Measurements from ENCODE around the gene ZSCAN10.

Gene ZSCAN10

GRCh38 chr16:3049921-3050481 is 49.1 kb downstream of the ZSCAN10 start:
- DNase-seq (ENCODE audit: low read depth in 3 of 3, low spot score in 1 of 3): no peak

DNA sequence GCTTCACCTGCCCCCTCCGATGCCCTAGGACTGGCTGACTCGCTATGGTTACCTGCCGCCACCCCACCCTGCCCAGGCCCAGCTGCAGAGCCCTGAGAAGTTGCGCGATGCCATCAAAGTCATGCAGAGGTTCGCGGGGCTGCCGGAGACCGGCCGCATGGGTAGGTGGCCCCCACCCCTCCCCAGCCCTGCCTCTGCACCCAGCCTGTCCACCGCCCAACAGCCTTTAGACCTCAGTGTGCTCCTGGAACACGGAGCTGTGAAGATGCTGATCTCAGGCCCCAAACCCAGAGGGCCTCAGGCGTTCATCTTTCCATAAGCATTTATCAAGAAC is 51.7 kb downstream of the ZSCAN10 start:
- DNase-seq (ENCODE audit: low read depth in 3 of 3, low spot score in 1 of 3): no peak

DNA sequence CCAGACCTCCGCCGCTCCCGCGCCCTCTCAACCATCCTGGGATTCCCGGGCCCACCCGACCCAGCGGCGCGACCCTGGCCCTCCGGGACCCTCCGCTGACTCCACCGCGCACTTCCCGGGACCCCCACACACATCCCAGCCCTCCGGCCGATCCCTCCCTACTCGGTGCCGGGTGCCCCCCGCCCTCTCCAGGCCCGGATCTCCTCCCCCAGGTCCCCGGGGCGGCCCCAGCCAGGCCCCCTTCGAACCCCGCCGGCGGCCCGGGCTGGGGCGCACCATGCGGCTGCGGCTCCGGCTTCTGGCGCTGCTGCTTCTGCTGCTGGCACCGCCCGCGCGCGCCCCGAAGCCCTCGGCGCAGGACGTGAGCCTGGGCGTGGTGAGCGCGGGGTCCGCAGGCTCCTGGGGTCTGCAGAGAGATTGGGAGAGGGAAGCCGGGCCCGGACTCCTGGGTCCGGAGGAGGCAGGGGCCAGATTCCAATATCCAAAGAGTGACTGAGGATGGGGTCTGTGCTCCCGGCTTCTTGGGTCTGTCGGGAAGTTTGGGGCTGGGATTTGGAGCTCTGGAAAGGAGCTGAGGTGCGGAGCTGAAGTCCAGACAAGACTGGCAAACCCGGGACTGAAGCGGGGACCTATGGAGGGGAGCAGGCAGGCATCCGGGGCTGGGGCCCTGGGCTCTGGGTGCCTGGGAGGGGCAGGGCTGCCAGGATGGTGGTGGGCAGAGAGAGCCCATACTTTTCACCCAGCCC is 52.3 kb downstream of the ZSCAN10 start:
- DNase-seq (ENCODE audit: low read depth in 3 of 3, low spot score in 1 of 3): no peak

DNA sequence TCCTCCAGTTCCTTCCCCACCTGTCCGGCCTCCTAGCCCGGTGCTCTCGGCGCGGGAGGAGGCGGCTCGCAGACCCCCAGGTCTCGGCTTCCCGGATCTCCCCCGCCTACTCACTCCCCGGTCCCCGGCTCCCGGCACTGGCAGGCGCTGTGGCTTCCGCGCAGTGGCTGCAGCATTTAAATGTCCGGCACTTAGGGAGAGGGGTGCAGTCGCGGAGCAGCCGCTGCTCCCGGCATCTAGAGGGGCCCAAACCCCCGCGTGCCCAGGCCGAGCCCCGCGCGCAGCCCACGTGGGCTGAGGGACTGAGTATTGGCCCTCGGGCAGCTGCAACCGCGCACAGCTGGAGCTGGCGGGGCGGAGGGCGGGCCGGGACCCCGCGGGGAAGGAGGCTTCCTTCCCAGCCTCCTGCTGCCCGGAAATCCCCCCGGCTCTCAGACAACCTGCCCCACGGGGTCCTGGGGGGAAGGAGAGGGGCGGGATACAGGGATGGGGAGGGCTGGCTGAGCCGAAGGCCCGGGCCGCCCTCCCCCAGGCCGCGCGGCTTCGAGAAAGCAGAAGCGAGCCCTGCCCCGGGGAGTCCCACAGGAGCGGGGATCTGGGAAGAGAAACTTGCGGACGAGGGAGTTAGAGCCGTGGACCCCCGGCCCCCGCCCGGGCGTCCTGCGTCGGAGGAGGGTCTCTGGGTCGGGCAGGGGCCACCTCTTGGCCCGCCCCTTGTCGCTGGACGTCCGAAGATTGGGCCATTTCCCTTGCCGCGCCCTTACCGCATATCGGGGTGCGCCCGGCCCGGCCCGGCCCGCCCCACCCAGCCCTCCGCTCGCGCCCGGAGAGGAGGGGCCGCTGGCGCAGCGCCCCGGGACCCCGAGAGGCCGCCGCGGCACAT is 53.1 kb downstream of the ZSCAN10 start, which contains the start of gene MMP25:
MMP25 (plus strand) TSS at position 804 of the 883 bp plus-strand sequence. CDS start 357 bp downstream, outside the sequence.
- DNase-seq (ENCODE audit: low read depth in 3 of 3, low spot score in 1 of 3): no peak

DNA sequence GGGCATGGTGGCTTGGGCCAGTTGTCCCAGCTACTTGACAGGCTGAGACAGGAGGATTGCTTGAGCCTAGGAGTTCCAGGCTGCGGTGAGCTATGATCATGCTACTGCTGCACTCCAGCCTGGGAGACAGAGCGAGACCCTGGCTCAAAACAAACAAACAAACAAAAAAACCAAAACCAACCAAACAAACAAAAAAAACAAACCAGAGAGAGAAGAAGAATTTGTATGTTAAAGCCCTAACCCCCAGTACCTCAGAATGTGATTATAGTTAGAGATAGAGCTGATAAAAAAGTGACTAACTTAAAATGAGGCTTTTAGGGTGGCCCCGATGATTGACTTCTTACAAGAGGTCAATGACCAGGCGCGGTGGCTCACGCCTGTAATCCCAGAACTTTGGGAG is 54.4 kb downstream of the ZSCAN10 start:
- DNase-seq (ENCODE audit: low read depth in 3 of 3, low spot score in 1 of 3): no peak

DNA sequence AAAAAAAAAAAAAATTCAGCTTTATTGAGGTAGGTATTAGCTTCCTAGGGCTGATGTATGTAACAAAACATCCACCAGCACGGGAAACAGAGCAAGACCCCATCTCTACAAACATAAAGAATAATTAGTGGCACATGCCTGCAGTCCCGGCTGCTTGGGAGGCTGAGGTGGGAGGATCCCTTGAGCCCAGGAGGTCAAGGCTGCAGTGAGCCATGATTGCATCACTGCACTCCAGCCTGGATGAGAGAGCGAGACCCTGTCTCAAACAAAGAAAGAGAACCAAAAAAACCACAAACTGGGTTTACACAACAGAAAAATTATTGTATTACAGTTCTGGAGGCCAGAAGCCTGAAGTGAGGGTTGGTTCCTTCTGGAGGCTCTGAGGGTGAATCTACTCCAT is 56.7 kb downstream of the ZSCAN10 start:
- no peak for DNase-seq (ENCODE audit: low read depth in 3 of 3, low spot score in 1 of 3)

GRCh38 chr16:3038896-3039295 is 60.2 kb downstream of the ZSCAN10 start:
- DNase-seq (ENCODE audit: low read depth in 3 of 3, low spot score in 1 of 3): no peak

Data from stimulated activated CD4-positive, alpha-beta T cell treated with anti-CD3 and anti-CD28 coated beads, TNF-alpha, amount 100 ng/mL, for 1 hour (primary cell).